ENCODE measurements around the gene EVI5. TPM values are rescaled to one million over a fixed set of nuclear protein-coding genes. Genes with fewer than 3 reads are reported as not detected.

The EVI5 gene
- total and polyA plus RNA-seq, 2 experiments from 2014 or later: 16.3 to 30.8 TPM

GRCh38 chr1:92494485-92495141, 290.3 kb downstream of the EVI5 start:
- no peaks in the 10 kb centered on the region for H3K36me3 ChIP-seq
- peaks cover 45% of the 10 kb centered on the region for H3K27me3 ChIP-seq
- no peak for DNase-seq (ENCODE audit: low read depth in 1 of 2, low spot score in 1 of 2)
- H3K9me3 ChIP-seq (ENCODE audit: low read depth): no peaks in the 10 kb centered on the region
- no peak overlapping the region for H3K27ac ChIP-seq
- TF ChIP-seq, protein P1, sequence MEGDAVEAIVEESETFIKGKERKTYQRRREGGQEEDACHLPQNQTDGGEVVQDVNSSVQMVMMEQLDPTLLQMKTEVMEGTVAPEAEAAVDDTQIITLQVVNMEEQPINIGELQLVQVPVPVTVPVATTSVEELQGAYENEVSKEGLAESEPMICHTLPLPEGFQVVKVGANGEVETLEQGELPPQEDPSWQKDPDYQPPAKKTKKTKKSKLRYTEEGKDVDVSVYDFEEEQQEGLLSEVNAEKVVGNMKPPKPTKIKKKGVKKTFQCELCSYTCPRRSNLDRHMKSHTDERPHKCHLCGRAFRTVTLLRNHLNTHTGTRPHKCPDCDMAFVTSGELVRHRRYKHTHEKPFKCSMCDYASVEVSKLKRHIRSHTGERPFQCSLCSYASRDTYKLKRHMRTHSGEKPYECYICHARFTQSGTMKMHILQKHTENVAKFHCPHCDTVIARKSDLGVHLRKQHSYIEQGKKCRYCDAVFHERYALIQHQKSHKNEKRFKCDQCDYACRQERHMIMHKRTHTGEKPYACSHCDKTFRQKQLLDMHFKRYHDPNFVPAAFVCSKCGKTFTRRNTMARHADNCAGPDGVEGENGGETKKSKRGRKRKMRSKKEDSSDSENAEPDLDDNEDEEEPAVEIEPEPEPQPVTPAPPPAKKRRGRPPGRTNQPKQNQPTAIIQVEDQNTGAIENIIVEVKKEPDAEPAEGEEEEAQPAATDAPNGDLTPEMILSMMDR (IDR thresholded peaks at IDR 0.05; ENCODE audit: low read depth, low read length): no peak
- H3K4me3 ChIP-seq: no peak overlapping the region
- H3K4me1 ChIP-seq (ENCODE audit: low read depth): no peaks in the 10 kb centered on the region

DNA sequence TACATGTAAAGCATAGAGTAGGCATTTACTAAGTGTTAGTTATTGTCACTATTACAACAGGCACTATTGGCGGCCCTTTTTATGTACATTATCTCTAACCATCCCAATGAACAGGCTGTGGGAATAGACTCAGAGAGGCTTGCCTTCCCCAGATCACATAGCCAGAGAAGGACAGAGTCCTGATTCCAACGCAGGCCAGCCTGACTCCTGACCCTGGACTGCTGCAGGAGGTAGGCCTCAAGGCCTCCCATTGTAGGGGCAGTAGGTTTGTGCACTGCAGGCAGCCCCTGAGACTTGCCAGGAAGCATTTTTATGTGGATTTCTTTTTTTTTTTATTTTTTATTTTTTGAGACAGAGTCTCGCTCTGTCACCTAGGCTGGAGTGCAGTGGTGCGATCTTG, 291.8 kb downstream of the EVI5 start:
- no peak for DNase-seq (ENCODE audit: low read depth in 1 of 2, low spot score in 1 of 2)
- Histone ChIP-seq H3K9me3 (ENCODE audit: low read depth) (no peaks in the 10 kb centered on the region), H3K27ac (no peak overlapping the region), H3K4me1 (ENCODE audit: low read depth) (no peaks in the 10 kb centered on the region), H3K27me3 (peaks cover 60% of the 10 kb centered on the region), H3K36me3 (no peaks in the 10 kb centered on the region), H3K4me3 (no peak overlapping the region)
- TF ChIP-seq, protein P1 (IDR thresholded peaks at IDR 0.05; ENCODE audit: low read depth, low read length): no peak

DNA sequence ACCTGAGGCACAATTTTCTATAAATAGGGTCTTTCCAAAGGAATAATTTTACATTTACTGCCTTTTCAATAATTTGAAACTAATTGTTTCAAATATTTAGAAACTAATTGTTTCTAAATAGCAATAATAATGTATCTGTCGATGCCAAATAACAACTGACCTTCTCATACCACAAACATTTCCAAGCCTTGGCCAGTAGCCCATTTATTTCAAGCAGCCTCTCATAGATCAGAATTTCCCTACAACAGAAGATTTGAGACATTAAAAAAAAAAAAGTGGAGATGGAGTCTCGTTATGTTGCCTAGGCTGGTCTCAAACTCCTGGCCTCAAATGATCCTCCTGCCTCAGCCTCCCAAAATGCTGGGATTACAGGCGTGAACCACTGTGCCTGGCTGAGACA, 296.1 kb downstream of the EVI5 start:
- Histone ChIP-seq H3K27ac (no peak overlapping the region), H3K27me3 (peaks cover 83% of the 10 kb centered on the region), H3K9me3 (ENCODE audit: low read depth) (no peaks in the 10 kb centered on the region), H3K4me1 (ENCODE audit: low read depth) (peaks cover 5% of the 10 kb centered on the region), H3K4me3 (no peak overlapping the region), H3K36me3 (no peaks in the 10 kb centered on the region)
- DNase-seq (ENCODE audit: low read depth in 1 of 2, low spot score in 1 of 2): peak in 1 of 2 donors; percentile 61
- TF ChIP-seq, protein P1 (IDR thresholded peaks at IDR 0.05; ENCODE audit: low read depth, low read length): no peak

DNA sequence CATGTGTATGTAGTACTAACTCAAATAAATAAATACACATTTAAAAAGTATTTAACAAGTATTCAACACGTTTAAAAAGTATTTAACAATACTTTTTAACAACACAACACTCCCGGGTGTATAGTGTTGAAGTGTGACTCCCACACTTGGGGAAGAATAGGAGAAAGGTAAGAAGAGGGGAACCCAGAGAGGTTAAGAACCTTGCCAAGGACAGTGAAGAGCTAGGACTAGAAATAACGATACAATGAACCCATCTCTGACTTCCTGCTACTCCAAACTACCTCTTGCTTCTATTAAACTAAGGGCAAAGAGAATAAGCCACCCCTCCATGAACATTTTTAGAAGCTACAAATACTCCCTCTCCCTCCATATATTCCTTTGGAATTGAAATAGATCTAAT, 296.5 kb downstream of the EVI5 start:
- H3K27me3 ChIP-seq: peaks cover 87% of the 10 kb centered on the region
- DNase-seq (ENCODE audit: low read depth in 1 of 2, low spot score in 1 of 2): no peak
- no peak overlapping the region for H3K27ac ChIP-seq
- no peaks in the 10 kb centered on the region for H3K36me3 ChIP-seq
- H3K9me3 ChIP-seq (ENCODE audit: low read depth): no peaks in the 10 kb centered on the region
- peaks cover 5% of the 10 kb centered on the region for H3K4me1 ChIP-seq (ENCODE audit: low read depth)
- H3K4me3 ChIP-seq: no peak overlapping the region
- TF ChIP-seq, protein P1 (IDR thresholded peaks at IDR 0.05; ENCODE audit: low read depth, low read length): no peak

GRCh38 chr1:92487078-92487605, 297.8 kb downstream of the EVI5 start:
- no peak for DNase-seq (ENCODE audit: low read depth in 1 of 2, low spot score in 1 of 2)
- H3K4me1 ChIP-seq (ENCODE audit: low read depth): peaks cover 13% of the 10 kb centered on the region
- H3K27me3 ChIP-seq: peaks cover 100% of the 10 kb centered on the region
- H3K27ac ChIP-seq: no peak overlapping the region
- TF ChIP-seq, protein P1 (IDR thresholded peaks at IDR 0.05; ENCODE audit: low read depth, low read length): no peak
- no peaks in the 10 kb centered on the region for H3K9me3 ChIP-seq (ENCODE audit: low read depth)
- peak overlapping the region; percentile 23 for H3K4me3 ChIP-seq
- no peaks in the 10 kb centered on the region for H3K36me3 ChIP-seq
